H1 (cell line): ENCODE measurements around the gene NDRG4. TPM values are rescaled to one million over a fixed set of nuclear protein-coding genes. Genes with fewer than 3 reads are reported as not detected.

Source experiments
- CBX8 ChIP-seq: fragments of 300-800, 300-1000 bp; sonication (generic); IDR thresholded peaks from 2 replicates; pipeline ENCODE4 v1.7.1; 2016; ENCODE audit warnings: low read depth, low read length, borderline replicate concordance
- CHD7 ChIP-seq: fragments of 300-600 bp; sonication (generic); IDR thresholded peaks from 2 replicates; pipeline ENCODE4 v1.7.1; 2012; ENCODE audit warnings: low read length, moderate library complexity, mild to moderate bottlenecking, inconsistent platforms; ENCODE audit not compliant: insufficient replicate concordance
- JUN ChIP-seq: IDR thresholded peaks from 2 replicates; pipeline ENCODE4 v1.6.1; 2011; ENCODE audit warnings: low read depth, mild to moderate bottlenecking, improper control_type of control experiment, low read length
- NRF1 ChIP-seq: IDR thresholded peaks from 2 replicates; pipeline ENCODE4 v1.6.1; 2011; ENCODE audit warnings: mild to moderate bottlenecking, low read depth, low read length, improper control_type of control experiment
- POLR2A ChIP-seq, 2 experiments: IDR thresholded peaks; 1 replicate in 1 of 2; 2 replicates in 1 of 2; pipeline ENCODE4 v1.6.1; 2011; ENCODE audit warnings: low read depth in 2 of 2, low read length in 2 of 2, mild to moderate bottlenecking in 2 of 2; ENCODE audit errors: control extremely low read depth in 1 of 2
- POU5F1 ChIP-seq: IDR thresholded peaks from 2 replicates; pipeline ENCODE4 v1.6.1; 2011; ENCODE audit warnings: low read depth, mild to moderate bottlenecking, low read length, moderate library complexity
- RAD21 ChIP-seq, 2 experiments: IDR thresholded peaks in 1 of 2; conservative IDR thresholded peaks in 1 of 2; 2 replicates each; pipeline ENCODE4 v1.6.1; 2011; ENCODE audit warnings: low read depth in 2 of 2, low read length in 2 of 2, improper control_type of control experiment in 1 of 2, inconsistent platforms in 1 of 2, mild to moderate bottlenecking in 1 of 2, moderate library complexity in 1 of 2
- RNF2 ChIP-seq: fragments of 200-900, 300-1000 bp; sonication (generic); IDR thresholded peaks from 2 replicates; pipeline ENCODE4 v1.7.1; 2016; ENCODE audit warnings: borderline replicate concordance, low read depth, mild to moderate bottlenecking, antibody characterized with exemption, low read length; ENCODE audit not compliant: poor library complexity, severe bottlenecking; ENCODE audit errors: missing control alignments
- SIN3A ChIP-seq, 2 experiments: IDR thresholded peaks in 1 of 2; conservative IDR thresholded peaks in 1 of 2; 2 replicates each; pipeline ENCODE4 v1.6.1; 2011 to 2012; ENCODE audit warnings: low read length in 2 of 2, improper control_type of control experiment in 1 of 2, low read depth in 1 of 2, mild to moderate bottlenecking in 1 of 2
- TAF7 ChIP-seq: optimal IDR thresholded peaks from 2 replicates; pipeline ENCODE3; 2011; ENCODE audit warnings: low read depth, mild to moderate bottlenecking, inconsistent platforms, low read length, moderate library complexity, borderline replicate concordance
- polyA plus RNA-seq, 7 experiments: library from polyadenylated mRNA; depleted of rRNA in 3 of 7; stranded (reverse) in 5 of 7; unstranded in 2 of 7; fragments of >200 nt in 5 of 7; fragments of 200-250 nt in 2 of 7; gene quantifications; 1 replicate in 5 of 7; 2 replicates in 1 of 7; 4 replicates in 1 of 7; pipeline versions ENCODE4 v1.2.1 to v1.2.3, GENCODE V29; 2011 to 2013; ENCODE audit warnings: missing spikeins in 2 of 7, mixed read lengths in 2 of 7
- total RNA-seq: library from RNA; stranded (reverse); fragmentation: NEBNext Ultra II Directional; extraction: Animal tissue kit (Norgen Biotek cat#: 25700); gene quantifications from 2 replicates; pipeline ENCODE4 v1.2.1, GENCODE V29; 2021

Gene NDRG4
- total and polyA plus RNA-seq, 2 of the 8 experiments (the other 6 are each of a cell fraction or from before 2014, with no cell fraction given) = 20.8 to 30.9 TPM

GRCh38 chr16:58503166-58503862, 3.4 kb downstream of the NDRG4 start (continued):
- no peak for TF ChIP-seq CHD7
- TF ChIP-seq SIN3A (conservative IDR thresholded peaks at IDR 0.05 in 1 of 2, IDR thresholded peaks at IDR 0.05 in 1 of 2; ENCODE audit: low read depth in 1 of 2, low read length in 2 of 2) = no peak
- no peak for TF ChIP-seq NRF1
- no peak for TF ChIP-seq JUN
- TF ChIP-seq CBX8 = no peak
- no peak for TF ChIP-seq POLR2A (IDR thresholded peaks at IDR 0.05; ENCODE audit: control extremely low read depth in 1 of 2, low read depth in 2 of 2, low read length in 2 of 2)
- TF ChIP-seq TAF7 = no peak
- TF ChIP-seq POU5F1 = no peak
- TF ChIP-seq RAD21 (IDR thresholded peaks at IDR 0.05 in 1 of 2, conservative IDR thresholded peaks at IDR 0.05 in 1 of 2; ENCODE audit: low read depth in 2 of 2, low read length in 2 of 2) = no peak
- TF ChIP-seq RNF2 = no peak
